H9 (cell line): ENCODE results near the gene BAX. TPM values are rescaled to one million over a fixed set of nuclear protein-coding genes. Genes with fewer than 3 reads are reported as not detected.

Experiments used
- DNase-seq: peaks from one replicate; pipeline ENCODE4 v3.0.0-alpha.2; 2017
- H2AFZ ChIP-seq: one replicate; pipeline ENCODE4 v1.6.1; 2013; ENCODE audit warnings: mild to moderate bottlenecking, low read length, control low read depth, moderate library complexity
- H2AK5ac ChIP-seq: 2 replicates; pipeline ENCODE4 v1.6.1; 2013; ENCODE audit warnings: low read length, control low read depth, mixed read lengths; ENCODE audit not compliant: insufficient read length
- H2BK120ac ChIP-seq: one replicate; pipeline ENCODE4 v1.6.1; 2013; ENCODE audit warnings: low read depth, mild to moderate bottlenecking, low read length, control low read depth, inconsistent platforms; ENCODE audit not compliant: poor library complexity, severe bottlenecking
- H2BK12ac ChIP-seq: 2 replicates; pipeline ENCODE4 v1.6.1; 2013; ENCODE audit warnings: low read length, control low read depth, mixed read lengths, low read depth; ENCODE audit not compliant: insufficient read length
- H2BK15ac ChIP-seq: 2 replicates; pipeline ENCODE4 v1.6.1; 2013; ENCODE audit warnings: low read depth, low read length, control low read depth
- H2BK20ac ChIP-seq: one replicate; pipeline ENCODE4 v1.6.1; 2013; ENCODE audit warnings: low read depth, mild to moderate bottlenecking, low read length, control low read depth, inconsistent platforms; ENCODE audit not compliant: poor library complexity, severe bottlenecking
- H2BK5ac ChIP-seq: 2 replicates; pipeline ENCODE4 v1.6.1; 2013; ENCODE audit warnings: low read length, control low read depth, mixed read lengths; ENCODE audit not compliant: insufficient read length
- H3K14ac ChIP-seq: 2 replicates; pipeline ENCODE4 v1.6.1; 2013; ENCODE audit warnings: low read length, control low read depth; ENCODE audit not compliant: insufficient read depth
- H3K18ac ChIP-seq: 2 replicates; pipeline ENCODE4 v1.6.1; 2013; ENCODE audit warnings: low read depth, mild to moderate bottlenecking, mixed read lengths, low read length, control low read depth; ENCODE audit not compliant: insufficient read length
- H3K23ac ChIP-seq: 2 replicates; pipeline ENCODE4 v1.6.1; 2013; ENCODE audit warnings: low read length, control low read depth, mixed read lengths, low read depth; ENCODE audit not compliant: insufficient read length
- H3K23me2 ChIP-seq: 2 replicates; pipeline ENCODE4 v1.6.1; 2013; ENCODE audit warnings: low read depth, mild to moderate bottlenecking, mixed read lengths, low read length, control low read depth; ENCODE audit not compliant: insufficient read length, poor library complexity, severe bottlenecking
- H3K27ac ChIP-seq: 2 replicates; pipeline ENCODE4 v1.5.1; 2013; ENCODE audit warnings: low read length, control low read depth, mixed read lengths, low read depth; ENCODE audit not compliant: insufficient read length
- H3K27me3 ChIP-seq: 2 replicates; pipeline ENCODE4 v1.6.1; 2013; ENCODE audit warnings: low read length, control low read depth, inconsistent platforms; ENCODE audit not compliant: insufficient read depth
- H3K4ac ChIP-seq: 2 replicates; pipeline ENCODE4 v1.6.1; 2013; ENCODE audit warnings: low read depth, mild to moderate bottlenecking, control low read depth, inconsistent platforms, low read length, moderate library complexity
- H3K4me1 ChIP-seq: 2 replicates; pipeline ENCODE4 v1.6.1; 2013; ENCODE audit warnings: low read length, control low read depth, inconsistent platforms; ENCODE audit not compliant: insufficient read depth
- H3K4me2 ChIP-seq: 2 replicates; pipeline ENCODE4 v1.6.1; 2013; ENCODE audit warnings: low read length, control low read depth, mixed read lengths; ENCODE audit not compliant: insufficient read length, insufficient read depth
- H3K56ac ChIP-seq: 2 replicates; pipeline ENCODE4 v1.6.1; 2013; ENCODE audit warnings: low read depth, mild to moderate bottlenecking, mixed read lengths, low read length, control low read depth; ENCODE audit not compliant: insufficient read length
- H3K79me1 ChIP-seq: 2 replicates; pipeline ENCODE4 v1.6.1; 2013; ENCODE audit warnings: low read depth, mild to moderate bottlenecking, moderate library complexity, low read length, control low read depth, inconsistent platforms; ENCODE audit not compliant: insufficient read depth, poor library complexity, severe bottlenecking
- H3K79me2 ChIP-seq: 2 replicates; pipeline ENCODE4 v1.6.1; 2013; ENCODE audit warnings: low read length, control low read depth, inconsistent platforms; ENCODE audit not compliant: insufficient read depth
- H3K9ac ChIP-seq: 2 replicates; pipeline ENCODE4 v1.6.1; 2013; ENCODE audit warnings: low read length, control low read depth, mixed read lengths; ENCODE audit not compliant: insufficient read length; ENCODE audit errors: extremely low read depth
- H3K9me3 ChIP-seq: one replicate; pipeline ENCODE4 v1.6.1; 2013; ENCODE audit warnings: low read depth, low read length, inconsistent platforms; ENCODE audit not compliant: control insufficient read depth
- H3T11ph ChIP-seq: one replicate; pipeline ENCODE4 v1.6.1; 2013; ENCODE audit warnings: mild to moderate bottlenecking, low read length, control low read depth, inconsistent platforms
- H4K20me1 ChIP-seq: one replicate; pipeline ENCODE4 v1.6.1; 2013; ENCODE audit not compliant: control insufficient read depth, insufficient read length, insufficient read depth
- H4K5ac ChIP-seq: 2 replicates; pipeline ENCODE4 v1.6.1; 2013; ENCODE audit warnings: low read depth, mild to moderate bottlenecking, mixed read lengths, low read length, control low read depth; ENCODE audit not compliant: insufficient read length
- H4K8ac ChIP-seq: replicated peaks from 2 replicates; pipeline ENCODE4 v1.6.1; 2013; ENCODE audit warnings: low read length, control low read depth, mixed read lengths, low read depth; ENCODE audit not compliant: insufficient read length
- H4K91ac ChIP-seq: 2 replicates; pipeline ENCODE4 v1.6.1; 2013; ENCODE audit warnings: low read depth, mild to moderate bottlenecking, moderate library complexity, mixed read lengths, low read length, control low read depth; ENCODE audit not compliant: insufficient read length
- H3K27ac Mint-ChIP-seq, 3 experiments: 2 replicates in 2 of 3; 3 replicates in 1 of 3; pipeline ENCODE4 v1.8.0; 2020 to 2021; ENCODE audit warnings: mixed read lengths in 3 of 3, mild to moderate bottlenecking in 1 of 3, moderate library complexity in 1 of 3
- H3K27me3 Mint-ChIP-seq: 2 replicates; pipeline ENCODE4 v1.8.0; 2021; ENCODE audit warnings: low read depth, mild to moderate bottlenecking, moderate library complexity, mixed read lengths
- H3K36me3 Mint-ChIP-seq, 3 experiments: 2 replicates in 2 of 3; 3 replicates in 1 of 3; pipeline ENCODE4 v1.8.0; 2020 to 2021; ENCODE audit warnings: low read depth in 3 of 3, mixed read lengths in 3 of 3; ENCODE audit not compliant: insufficient read depth in 1 of 3
- H3K4me1 Mint-ChIP-seq, 2 experiments: 2 replicates each; pipeline ENCODE4 v1.8.0; 2020; ENCODE audit warnings: mixed read lengths in 2 of 2
- H3K4me3 Mint-ChIP-seq, 2 experiments: 2 replicates in 1 of 2; 3 replicates in 1 of 2; pipeline ENCODE4 v1.8.0; 2020 to 2021; ENCODE audit warnings: mild to moderate bottlenecking in 2 of 2, mixed read lengths in 2 of 2, moderate library complexity in 1 of 2
- H3K9me3 Mint-ChIP-seq, 2 experiments: 2 replicates in 1 of 2; 3 replicates in 1 of 2; pipeline ENCODE4 v1.8.0; 2020; ENCODE audit warnings: mild to moderate bottlenecking in 2 of 2, mixed read lengths in 2 of 2, moderate library complexity in 1 of 2
- CTCF ChIP-seq: fragments of 200-600 bp; sonication (generic); conservative IDR thresholded peaks from 3 replicates; pipeline ENCODE4 v1.8.0; 2021; ENCODE audit warnings: antibody characterized with exemption, mild to moderate bottlenecking
- WGBS: extraction: QIAGEN DNeasy Blood & Tissue Kit; methylation state at CpG from one replicate; pipeline ENCODE4 v1.1.7; 2013; ENCODE audit warnings: missing lambda C conversion rate, low lambda C conversion rate, mixed read lengths; ENCODE audit not compliant: insufficient read length; ENCODE audit errors: extremely low coverage; 5-methylcytosine and 5-hydroxymethylcytosine counted together
- total RNA-seq: library from RNA; stranded (reverse); gene quantifications from 2 replicates; pipeline ENCODE4 v1.2.1, GENCODE V29; 2021

The BAX gene
- total RNA-seq, 1 experiment from 2014 or later, result 310 TPM

- Mint-ChIP-seq H3K4me3 (no peak overlapping the region), H3K4me1 (peaks cover 14 to 15% of the 10 kb centered on the region in 2 experiments), H3K27me3 (peaks cover 10% of the 10 kb centered on the region), H3K36me3 (peaks cover 16 to 29% (median 28%) of the 10 kb centered on the region in 3 experiments), H3K27ac (no peak overlapping the region; a peak in 1 of 7 replicates), H3K9me3 (no peaks in the 10 kb centered on the region; a peak in 1 of 5 replicates)
- Histone ChIP-seq H3K4me1 (no peaks in the 10 kb centered on the region), H3K23me2 (peaks cover 8% of the 10 kb centered on the region), H2BK120ac (no peak overlapping the region), H3K79me1 (peaks cover 4% of the 10 kb centered on the region), H3K23ac (no peak overlapping the region), H3T11ph (no peak overlapping the region), H3K4me2 (no peak overlapping the region), H2BK12ac (no peak overlapping the region), H2BK5ac (no peak overlapping the region), H3K4ac (no peak overlapping the region), H4K20me1 (no peaks in the 10 kb centered on the region), H2BK15ac (no peak overlapping the region), H2BK20ac (no peak overlapping the region), H3K14ac (no peak overlapping the region), H3K27me3 (no peaks in the 10 kb centered on the region), H3K9ac (no peak overlapping the region), H4K8ac (no peak overlapping the region), H2AFZ (no peak overlapping the region), H3K27ac (no peak overlapping the region), H3K18ac (no peak overlapping the region), H4K91ac (no peak overlapping the region), H4K5ac (no peak overlapping the region), H3K9me3 (no peaks in the 10 kb centered on the region), H3K79me2 (no peaks in the 10 kb centered on the region), H2AK5ac (no peak overlapping the region), H3K56ac (no peak overlapping the region)
- no peak for DNase-seq
- WGBS, result no CpG with 5 or more reads among the region's 4 CpGs
- TF ChIP-seq CTCF, result no peak
These were observed 1.5 kb upstream of the BAX start for GRCh38 chr19:48953141-48953540.
